HCT116 (cell line): Measurements from ENCODE around the gene AFAP1. TPM values are rescaled to one million over a fixed set of nuclear protein-coding genes. Genes with fewer than 3 reads are reported as not detected.

Experiments used
- ATAC-seq: fragments of 200-7000 bp; cut with Tn5 transposase; 2 replicates; pipeline ENCODE4 v1.9.1; 2020; ENCODE audit warnings: mild to moderate bottlenecking, moderate library complexity
- BruUV-seq: library from RNA; stranded (reverse); fragments of 400-500 nt; replicated peaks from 2 replicates; lab custom pipeline; 2021; lab: Mats Ljungman, UMichigan
- CTCF ChIA-PET: fragments of 300-600 bp; sonication (Branson Sonifier 250); formaldehyde crosslinking; loops from one replicate; lab custom pipeline; 2021; ENCODE audit warnings: antibody characterized with exemption; lab: Charles Lee
- POLR2A ChIA-PET: fragments of 300-600, 350-600 bp; sonication (Branson Sonifier 250); formaldehyde crosslinking; loops from one replicate; lab custom pipeline; 2021; ENCODE audit warnings: antibody characterized with exemption; lab: Charles Lee
- RAD21 ChIA-PET, 2 experiments: fragments of 300-600 bp; sonication (Branson Sonifier 250); formaldehyde crosslinking; loops; one replicate each; lab custom pipeline; 2023; ENCODE audit warnings: low total read pairs in 2 of 2; ENCODE audit not compliant: uncharacterized antibody in 2 of 2, unreplicated experiment in 2 of 2, low non-redundant PET in 1 of 2; lab: Charles Lee
- DNase-seq: peaks from one replicate; pipeline ENCODE4 v3.0.0-alpha.2; 2010; ENCODE audit warnings: low read depth, low spot score
- H2AFZ ChIP-seq: fragments of 200-600 bp; shearing (Covaris generic), sonication (generic); 2 replicates; pipeline ENCODE4 v1.6.1; 2017; ENCODE audit warnings: low read depth, mixed run types, mixed read lengths, antibody characterized with exemption, low read length; ENCODE audit not compliant: poor library complexity, severe bottlenecking
- H3K27ac ChIP-seq: 2 replicates; pipeline ENCODE4 v1.5.1; 2012; ENCODE audit warnings: low read depth, low read length
- H3K27me3 ChIP-seq: fragments of 200-600 bp; sonication (generic); 2 replicates; pipeline ENCODE4 v1.6.1; 2016; ENCODE audit warnings: mixed run types, low read length, mixed read lengths; ENCODE audit not compliant: insufficient read depth
- H3K36me3 ChIP-seq, 2 experiments: fragments of 200-500 bp in 1 of 2; fragments of 200-600 bp in 1 of 2; sonication (Bioruptor generic) in 1 of 2; sonication (generic) in 1 of 2; 2 replicates each; pipeline versions ENCODE4 v1.5.1 to v1.6.1; 2014 to 2016; ENCODE audit warnings: low read length in 2 of 2, inconsistent platforms in 1 of 2, mixed read lengths in 1 of 2, mixed run types in 1 of 2; ENCODE audit not compliant: insufficient read depth in 2 of 2, control insufficient read depth in 1 of 2
- H3K4me1 ChIP-seq, 2 experiments: fragments of 200-600 bp in 1 of 2; sonication (generic) in 1 of 2; 2 replicates each; pipeline versions ENCODE4 v1.5.1 to v1.6.1; 2012 to 2017; ENCODE audit warnings: low read length in 2 of 2, inconsistent platforms in 1 of 2, mild to moderate bottlenecking in 1 of 2, mixed read lengths in 1 of 2, mixed run types in 1 of 2, moderate library complexity in 1 of 2; ENCODE audit not compliant: insufficient read depth in 2 of 2, control insufficient read depth in 1 of 2
- H3K4me2 ChIP-seq: fragments of 200-600 bp; sonication (generic); 2 replicates; pipeline ENCODE4 v1.6.1; 2017; ENCODE audit warnings: mixed run types, low read length, mixed read lengths
- H3K4me3 ChIP-seq, 2 experiments: fragments of 200-600 bp in 1 of 2; sonication (generic) in 1 of 2; replicated peaks in 1 of 2; 2 replicates each; pipeline ENCODE4 v1.5.1; 2011 to 2016; ENCODE audit warnings: low read length in 2 of 2, control low read depth in 1 of 2, low read depth in 1 of 2, mild to moderate bottlenecking in 1 of 2, mixed read lengths in 1 of 2, mixed run types in 1 of 2
- H3K79me2 ChIP-seq: fragments of 200-600 bp; sonication (generic); 2 replicates; pipeline ENCODE4 v1.6.1; 2017; ENCODE audit warnings: mild to moderate bottlenecking, mixed run types, low read length, moderate library complexity, mixed read lengths; ENCODE audit not compliant: insufficient read depth
- H3K9ac ChIP-seq: fragments of 200-600 bp; sonication (generic); 2 replicates; pipeline ENCODE4 v1.6.1; 2016; ENCODE audit warnings: low read length, mixed read lengths
- H3K9me2 ChIP-seq: fragments of 200-600 bp; sonication (generic), shearing (Covaris generic); 2 replicates; pipeline ENCODE4 v1.6.1; 2017; ENCODE audit warnings: mixed run types, mild to moderate bottlenecking, moderate library complexity; ENCODE audit not compliant: insufficient read depth
- H3K9me3 ChIP-seq, 2 experiments: fragments of 200-500 bp in 1 of 2; fragments of 200-600 bp in 1 of 2; sonication (Bioruptor generic) in 1 of 2; sonication (generic) in 1 of 2; 2 replicates each; pipeline ENCODE4 v1.6.1; 2014 to 2017; ENCODE audit warnings: low read length in 2 of 2, mixed read lengths in 2 of 2, inconsistent platforms in 1 of 2, low read depth in 1 of 2, mild to moderate bottlenecking in 1 of 2, mixed run types in 1 of 2, moderate library complexity in 1 of 2; ENCODE audit not compliant: control insufficient read depth in 1 of 2, insufficient read depth in 1 of 2
- H4K20me1 ChIP-seq: fragments of 200-600 bp; sonication (generic), shearing (Covaris generic); 2 replicates; pipeline ENCODE4 v1.6.1; 2017; ENCODE audit warnings: mixed run types, mild to moderate bottlenecking, moderate library complexity; ENCODE audit not compliant: insufficient read depth
- CBX3 ChIP-seq: IDR thresholded peaks from 2 replicates; pipeline ENCODE4 v1.6.1; 2012; ENCODE audit warnings: low read depth
- ELF1 ChIP-seq: IDR thresholded peaks from 2 replicates; pipeline ENCODE4 v1.6.1; 2012; ENCODE audit warnings: low read depth, borderline replicate concordance
- EZH2 ChIP-seq: fragments of 200-600 bp; sonication (generic); IDR thresholded peaks from 2 replicates; pipeline ENCODE4 v1.6.1; 2017; ENCODE audit warnings: antibody characterized with exemption, mixed run types
- EZH2phosphoT487 ChIP-seq: fragments of 200-600 bp; IDR thresholded peaks from 2 replicates; pipeline ENCODE4 v1.6.1; 2018; ENCODE audit warnings: antibody characterized with exemption, borderline replicate concordance
- FOSL1 ChIP-seq: IDR thresholded peaks from 2 replicates; pipeline ENCODE4 v1.6.1; 2012; ENCODE audit warnings: low read depth
- JUND ChIP-seq: IDR thresholded peaks from 2 replicates; pipeline ENCODE4 v1.6.1; 2012
- POLR2A ChIP-seq: IDR thresholded peaks from 2 replicates; pipeline ENCODE4 v1.7.0; 2011; ENCODE audit warnings: borderline replicate concordance; ENCODE audit not compliant: insufficient read depth, insufficient read length; ENCODE audit errors: extremely low read depth
- SIN3A ChIP-seq: IDR thresholded peaks from 2 replicates; pipeline ENCODE4 v1.6.1; 2012; ENCODE audit warnings: low read depth
- SP1 ChIP-seq: IDR thresholded peaks from 2 replicates; pipeline ENCODE4 v1.6.1; 2012; ENCODE audit warnings: low read depth
- SRF ChIP-seq: IDR thresholded peaks from 2 replicates; pipeline ENCODE4 v1.6.1; 2012; ENCODE audit warnings: low read depth
- YY1 ChIP-seq: IDR thresholded peaks from 2 replicates; pipeline ENCODE4 v1.6.1; 2011; ENCODE audit warnings: low read length, low read depth, moderate library complexity, mild to moderate bottlenecking; ENCODE audit not compliant: insufficient replicate concordance; ENCODE audit errors: extremely low read depth
- ZFX ChIP-seq: fragments of 450-650 bp; IDR thresholded peaks from 2 replicates; pipeline ENCODE4 v1.6.1; 2017
- ZNF274 ChIP-seq: fragments of 200-500 bp; sonication (Bioruptor generic); IDR thresholded peaks from 2 replicates; pipeline ENCODE4 v1.6.1; 2014; ENCODE audit warnings: mild to moderate bottlenecking, low read depth, low read length, inconsistent platforms
- intact Hi-C: fragments of 100-400 bp; cut with micrococcal nuclease; formaldehyde crosslinking; loops from 2 replicates; pipeline ENCODE4 v1.10.0; 2022
- total RNA-seq: library from RNA; stranded (reverse); gene quantifications from one replicate; pipeline ENCODE4 v1.2.1, GENCODE V29; 2021; ENCODE audit not compliant: unreplicated experiment
- TF ChIP-seq, protein P1 (sequence below): IDR thresholded peaks from 2 replicates; pipeline ENCODE4 v1.6.1; 2011; ENCODE audit warnings: mild to moderate bottlenecking, low read length, moderate library complexity; ENCODE audit not compliant: insufficient replicate concordance; ENCODE audit errors: extremely low read depth

The AFAP1 gene
- total RNA-seq, 1 experiment from 2014 or later, result 19.4 TPM

DNA sequence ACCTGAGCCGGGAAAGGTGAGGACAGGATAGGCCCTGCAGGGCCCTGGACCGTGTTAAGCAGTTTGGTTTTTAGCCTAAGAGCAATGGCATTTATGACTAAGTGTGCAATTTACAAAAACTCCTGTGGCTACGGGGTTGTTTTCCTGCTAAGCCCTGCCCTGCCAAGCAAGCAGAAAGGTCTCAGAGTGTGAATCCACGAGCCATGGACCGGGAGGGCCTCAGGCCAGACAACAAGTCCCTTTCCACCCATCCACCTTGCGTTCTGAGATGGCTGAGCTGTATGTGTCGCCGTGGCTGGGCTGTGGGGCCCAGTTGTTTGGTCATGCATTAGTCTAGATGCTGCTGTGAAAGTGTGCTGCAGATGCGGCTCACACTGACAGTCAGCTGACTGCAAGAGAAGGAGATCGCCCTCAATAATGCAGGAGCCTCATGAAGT is 33.9 kb upstream of the AFAP1 start:
- no peak for ATAC-seq
- DNase-seq, result no peak
- Histone ChIP-seq H2AFZ (no peak overlapping the region), H3K36me3 (no peaks in the 10 kb centered on the region), H3K9me3 (no peaks in the 10 kb centered on the region), H3K4me2 (peak overlapping the region; percentile 76), H3K27ac (peak overlapping the region; percentile 86), H3K4me1 (peaks cover 57 to 64% of the 10 kb centered on the region in 2 experiments), H3K9me2 (no peaks in the 10 kb centered on the region), H3K9ac (no peak overlapping the region), H3K4me3 (no peak overlapping the region; a peak in 1 of 4 replicates), H4K20me1 (no peaks in the 10 kb centered on the region), H3K79me2 (no peaks in the 10 kb centered on the region), H3K27me3 (no peaks in the 10 kb centered on the region)
- intact Hi-C loops, result loop anchor here (5.0 kb wide), 1 partner anchor 131 kb away; no protein-coding TSS in a partner anchor
- TF ChIP-seq SP1 (no peak), EZH2phosphoT487 (no peak)
- no TSS peak for BruUV-seq
- ChIA-PET POLR2A (no interaction called here), CTCF (interaction anchor here (0.8 kb wide), 1 partner anchor 9 kb away, joined by 3 read pairs; no protein-coding TSS in a partner anchor), RAD21 (no interaction called here)

DNA sequence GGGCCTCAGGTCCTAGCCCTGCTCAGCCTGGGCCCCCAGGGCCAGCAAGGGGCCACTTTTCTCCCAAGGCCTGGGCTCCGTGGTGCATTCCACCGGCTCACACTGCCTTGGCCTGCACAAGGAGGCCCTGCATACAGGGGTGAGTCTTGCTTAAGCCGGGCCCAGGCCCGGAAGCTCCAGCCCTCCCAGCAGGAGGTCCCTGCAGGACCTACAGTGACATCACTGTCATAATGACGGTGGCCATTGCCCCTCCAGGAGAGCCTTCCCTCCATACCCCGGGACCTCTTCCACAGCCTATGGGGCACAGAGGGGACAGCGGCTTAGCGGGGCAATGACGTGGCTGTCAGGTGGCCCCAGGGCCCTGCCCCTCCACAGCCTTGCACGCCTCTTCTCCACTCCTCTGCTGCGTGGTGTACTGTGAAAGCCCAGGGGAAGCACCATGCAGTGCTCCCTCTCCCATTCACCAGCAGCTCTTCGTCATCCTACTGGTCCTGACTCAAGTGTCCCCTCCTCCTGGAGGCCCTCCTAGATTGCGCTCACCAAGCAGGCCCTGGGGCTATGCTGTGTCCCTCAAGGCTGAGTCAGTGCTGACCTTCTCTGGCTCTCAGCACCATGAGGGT is 32.3 kb upstream of the AFAP1 start:
- Histone ChIP-seq H3K9ac (peak overlapping the region; percentile 54), H3K27ac (peak overlapping the region; percentile 86), H4K20me1 (no peaks in the 10 kb centered on the region), H3K4me1 (peaks cover 51 to 67% of the 10 kb centered on the region in 2 experiments), H3K79me2 (no peaks in the 10 kb centered on the region), H3K9me3 (no peaks in the 10 kb centered on the region), H3K9me2 (no peaks in the 10 kb centered on the region), H3K36me3 (no peaks in the 10 kb centered on the region), H3K4me2 (peak overlapping the region; percentile 76), H3K4me3 (peak overlapping the region in 1 of 2 experiments; percentile 44; a peak in 3 of 4 replicates), H3K27me3 (no peaks in the 10 kb centered on the region), H2AFZ (no peak overlapping the region)
- ChIA-PET POLR2A (no interaction called here), RAD21 (no interaction called here), CTCF (no interaction called here)
- intact Hi-C loops, result loop anchor here (5.0 kb wide), 1 partner anchor 130 kb away; no protein-coding TSS in a partner anchor
- no TSS peak for BruUV-seq
- ATAC-seq (peak; percentile 22), DNase-seq (no peak)
- TF ChIP-seq FOSL1 (no peak), CBX3 (no peak), SP1 (no peak), POLR2A (no peak), ZNF274 (no peak), SIN3A (no peak), EZH2 (no peak), EZH2phosphoT487 (no peak), JUND (no peak), SRF (no peak), YY1 (no peak), ELF1 (no peak), ZFX (no peak)
- TF ChIP-seq, protein P1, sequence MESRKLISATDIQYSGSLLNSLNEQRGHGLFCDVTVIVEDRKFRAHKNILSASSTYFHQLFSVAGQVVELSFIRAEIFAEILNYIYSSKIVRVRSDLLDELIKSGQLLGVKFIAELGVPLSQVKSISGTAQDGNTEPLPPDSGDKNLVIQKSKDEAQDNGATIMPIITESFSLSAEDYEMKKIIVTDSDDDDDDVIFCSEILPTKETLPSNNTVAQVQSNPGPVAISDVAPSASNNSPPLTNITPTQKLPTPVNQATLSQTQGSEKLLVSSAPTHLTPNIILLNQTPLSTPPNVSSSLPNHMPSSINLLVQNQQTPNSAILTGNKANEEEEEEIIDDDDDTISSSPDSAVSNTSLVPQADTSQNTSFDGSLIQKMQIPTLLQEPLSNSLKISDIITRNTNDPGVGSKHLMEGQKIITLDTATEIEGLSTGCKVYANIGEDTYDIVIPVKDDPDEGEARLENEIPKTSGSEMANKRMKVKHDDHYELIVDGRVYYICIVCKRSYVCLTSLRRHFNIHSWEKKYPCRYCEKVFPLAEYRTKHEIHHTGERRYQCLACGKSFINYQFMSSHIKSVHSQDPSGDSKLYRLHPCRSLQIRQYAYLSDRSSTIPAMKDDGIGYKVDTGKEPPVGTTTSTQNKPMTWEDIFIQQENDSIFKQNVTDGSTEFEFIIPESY, result no peak
